WTC11 (cell line): ENCODE measurements around the gene EHBP1L1.

ENCODE experiments used
- CTCF ChIP-seq: fragments of 200-600 bp; IDR thresholded peaks from 2 replicates; pipeline ENCODE4 v1.8.0; 2022; ENCODE audit warnings: antibody characterized with exemption
- GABPB1 ChIP-seq: sonication (generic); formaldehyde crosslinking; IDR thresholded peaks from 2 replicates; pipeline ENCODE4 v1.8.1; 2023; ENCODE audit warnings: mild to moderate bottlenecking, missing genetic modification reagents
- MYBL2 ChIP-seq: sonication (generic); formaldehyde crosslinking; IDR thresholded peaks from 2 replicates; pipeline ENCODE4 v1.8.1; 2023; ENCODE audit warnings: mild to moderate bottlenecking, moderate library complexity, missing genetic modification reagents
- NR1H2 ChIP-seq: sonication (generic); formaldehyde crosslinking; IDR thresholded peaks from 2 replicates; pipeline ENCODE4 v1.9.0; 2021; ENCODE audit warnings: mild to moderate bottlenecking, moderate library complexity, missing genetic modification reagents
- NR2C2 ChIP-seq: sonication (generic); formaldehyde crosslinking; IDR thresholded peaks from 2 replicates; pipeline ENCODE4 v1.8.0; 2022; ENCODE audit warnings: mild to moderate bottlenecking, missing genetic modification reagents
- TEAD4 ChIP-seq: sonication (generic); formaldehyde crosslinking; IDR thresholded peaks from 2 replicates; pipeline ENCODE4 v1.8.0; 2022; ENCODE audit warnings: mild to moderate bottlenecking, missing genetic modification reagents
- ZNF263 ChIP-seq: sonication (generic); formaldehyde crosslinking; IDR thresholded peaks from 2 replicates; pipeline ENCODE4 v1.8.1; 2022; ENCODE audit warnings: low read depth, mild to moderate bottlenecking, moderate library complexity, missing genetic modification reagents
- ZNF512 ChIP-seq: sonication (generic); formaldehyde crosslinking; IDR thresholded peaks from 2 replicates; pipeline ENCODE4 v1.8.1; 2022; ENCODE audit warnings: missing genetic modification reagents, borderline replicate concordance
- TF ChIP-seq, protein P1 (sequence below): sonication (generic); formaldehyde crosslinking; IDR thresholded peaks from 2 replicates; pipeline ENCODE4 v1.8.0; 2022; ENCODE audit warnings: mild to moderate bottlenecking, missing genetic modification reagents

- no peak for TF ChIP-seq CTCF
- TF ChIP-seq TEAD4, result no peak
- TF ChIP-seq GABPB1 (CRISPR knock-in tag), result no peak
- no peak for TF ChIP-seq NR1H2 (CRISPR knock-in tag)
- TF ChIP-seq, protein P1, sequence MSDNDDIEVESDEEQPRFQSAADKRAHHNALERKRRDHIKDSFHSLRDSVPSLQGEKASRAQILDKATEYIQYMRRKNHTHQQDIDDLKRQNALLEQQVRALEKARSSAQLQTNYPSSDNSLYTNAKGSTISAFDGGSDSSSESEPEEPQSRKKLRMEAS (CRISPR knock-in tag), result no peak
- no peak for TF ChIP-seq ZNF263 (CRISPR knock-in tag)
- no peak for TF ChIP-seq MYBL2 (CRISPR knock-in tag)
- no peak for TF ChIP-seq NR2C2 (CRISPR knock-in tag)
- no peak for TF ChIP-seq ZNF512 (CRISPR knock-in tag)
Observed at GRCh38 chr11:65559951-65560537, 15.8 kb upstream of the EHBP1L1 start.
